Endothelial cell (in vitro differentiated cells): Measurements from ENCODE around the gene GPR39. TPM values are rescaled to one million over a fixed set of nuclear protein-coding genes. Genes with fewer than 3 reads are reported as not detected.

Experiments
- DNase-seq: peaks from one replicate; pipeline ENCODE4 v3.0.0; 2021; ENCODE audit warnings: low spot score
- H3K27ac Mint-ChIP-seq: one replicate; pipeline ENCODE4 v1.8.0; 2021; ENCODE audit warnings: mixed read lengths, inconsistent platforms; ENCODE audit not compliant: unreplicated experiment
- H3K27me3 Mint-ChIP-seq: one replicate; pipeline ENCODE4 v1.8.0; 2021; ENCODE audit warnings: mild to moderate bottlenecking, moderate library complexity, mixed read lengths, inconsistent platforms; ENCODE audit not compliant: unreplicated experiment
- H3K36me3 Mint-ChIP-seq: one replicate; pipeline ENCODE4 v1.8.0; 2021; ENCODE audit warnings: mild to moderate bottlenecking, low read depth, mixed read lengths, inconsistent platforms; ENCODE audit not compliant: unreplicated experiment
- H3K4me1 Mint-ChIP-seq: one replicate; pipeline ENCODE4 v1.8.0; 2021; ENCODE audit warnings: mild to moderate bottlenecking, mixed read lengths, inconsistent platforms; ENCODE audit not compliant: unreplicated experiment
- H3K4me3 Mint-ChIP-seq: one replicate; pipeline ENCODE4 v1.8.0; 2021; ENCODE audit warnings: mild to moderate bottlenecking, mixed read lengths, inconsistent platforms; ENCODE audit not compliant: unreplicated experiment
- H3K9me3 Mint-ChIP-seq: one replicate; pipeline ENCODE4 v1.8.0; 2021; ENCODE audit warnings: mixed read lengths, inconsistent platforms; ENCODE audit not compliant: unreplicated experiment
- total RNA-seq: library from RNA; stranded (reverse); fragmentation: NEBNext Ultra II Directional; extraction: Animal tissue kit (Norgen Biotek cat#: 25700); gene quantifications from one replicate; pipeline ENCODE4 v1.2.1, GENCODE V29; 2021; ENCODE audit not compliant: unreplicated experiment
- TF ChIP-seq, protein P1 (sequence below): fragments of 200-600 bp; sonication (generic); IDR thresholded peaks from one replicate; pipeline ENCODE4 v1.5.0; 2021; ENCODE audit warnings: antibody characterized with exemption; ENCODE audit not compliant: unreplicated experiment

The GPR39 gene
- total RNA-seq, 1 donor from 2014 or later, result 0.62 TPM

DNA sequence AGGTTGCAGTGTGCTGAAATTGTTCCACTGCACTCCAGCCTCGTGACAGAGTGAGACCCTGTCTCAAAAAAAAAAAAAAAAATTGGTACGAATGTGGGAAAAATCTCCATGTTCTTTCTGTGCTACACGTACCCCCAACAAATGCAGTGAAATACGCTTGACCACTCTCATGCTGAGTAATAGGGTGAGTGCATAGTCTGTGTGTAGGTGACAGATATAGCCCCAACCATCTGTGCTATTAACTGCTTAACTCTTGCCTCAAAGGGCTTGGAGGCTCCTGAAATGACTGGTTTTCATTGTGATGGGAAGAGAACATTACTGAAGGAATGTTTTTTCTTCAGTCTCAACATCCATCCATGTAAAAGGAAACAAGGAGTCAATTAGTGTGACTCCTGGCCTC lies 237.7 kb downstream of the GPR39 start:
- Mint-ChIP-seq H3K27ac (no peak overlapping the region), H3K4me1 (peaks cover 11% of the 10 kb centered on the region), H3K9me3 (no peaks in the 10 kb centered on the region), H3K27me3 (no peaks in the 10 kb centered on the region), H3K36me3 (no peaks in the 10 kb centered on the region), H3K4me3 (no peak overlapping the region)
- DNase-seq, result no peak
- TF ChIP-seq, protein P1, sequence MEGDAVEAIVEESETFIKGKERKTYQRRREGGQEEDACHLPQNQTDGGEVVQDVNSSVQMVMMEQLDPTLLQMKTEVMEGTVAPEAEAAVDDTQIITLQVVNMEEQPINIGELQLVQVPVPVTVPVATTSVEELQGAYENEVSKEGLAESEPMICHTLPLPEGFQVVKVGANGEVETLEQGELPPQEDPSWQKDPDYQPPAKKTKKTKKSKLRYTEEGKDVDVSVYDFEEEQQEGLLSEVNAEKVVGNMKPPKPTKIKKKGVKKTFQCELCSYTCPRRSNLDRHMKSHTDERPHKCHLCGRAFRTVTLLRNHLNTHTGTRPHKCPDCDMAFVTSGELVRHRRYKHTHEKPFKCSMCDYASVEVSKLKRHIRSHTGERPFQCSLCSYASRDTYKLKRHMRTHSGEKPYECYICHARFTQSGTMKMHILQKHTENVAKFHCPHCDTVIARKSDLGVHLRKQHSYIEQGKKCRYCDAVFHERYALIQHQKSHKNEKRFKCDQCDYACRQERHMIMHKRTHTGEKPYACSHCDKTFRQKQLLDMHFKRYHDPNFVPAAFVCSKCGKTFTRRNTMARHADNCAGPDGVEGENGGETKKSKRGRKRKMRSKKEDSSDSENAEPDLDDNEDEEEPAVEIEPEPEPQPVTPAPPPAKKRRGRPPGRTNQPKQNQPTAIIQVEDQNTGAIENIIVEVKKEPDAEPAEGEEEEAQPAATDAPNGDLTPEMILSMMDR, result no peak

DNA sequence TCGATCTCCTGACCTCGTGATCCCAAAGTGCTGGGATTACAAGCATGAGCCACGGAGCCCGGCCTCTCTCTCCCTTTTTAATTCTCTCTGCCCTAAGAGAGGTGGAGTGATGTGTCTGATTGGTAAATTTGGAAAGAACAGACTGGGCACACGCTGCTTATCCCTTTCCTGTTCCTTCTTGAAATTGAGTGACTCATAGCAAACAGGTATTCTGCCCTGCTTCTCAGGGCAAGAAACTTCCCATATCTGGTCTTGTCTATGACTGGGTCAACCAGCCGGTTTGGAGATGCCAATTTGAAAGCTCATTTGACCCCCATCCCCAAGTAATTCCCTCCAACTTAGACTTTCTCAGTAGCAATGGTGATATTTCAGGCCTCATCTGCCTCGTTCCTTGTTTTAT lies 238.4 kb downstream of the GPR39 start:
- H3K36me3 Mint-ChIP-seq, result no peaks in the 10 kb centered on the region
- TF ChIP-seq, protein P1, result no peak

DNA sequence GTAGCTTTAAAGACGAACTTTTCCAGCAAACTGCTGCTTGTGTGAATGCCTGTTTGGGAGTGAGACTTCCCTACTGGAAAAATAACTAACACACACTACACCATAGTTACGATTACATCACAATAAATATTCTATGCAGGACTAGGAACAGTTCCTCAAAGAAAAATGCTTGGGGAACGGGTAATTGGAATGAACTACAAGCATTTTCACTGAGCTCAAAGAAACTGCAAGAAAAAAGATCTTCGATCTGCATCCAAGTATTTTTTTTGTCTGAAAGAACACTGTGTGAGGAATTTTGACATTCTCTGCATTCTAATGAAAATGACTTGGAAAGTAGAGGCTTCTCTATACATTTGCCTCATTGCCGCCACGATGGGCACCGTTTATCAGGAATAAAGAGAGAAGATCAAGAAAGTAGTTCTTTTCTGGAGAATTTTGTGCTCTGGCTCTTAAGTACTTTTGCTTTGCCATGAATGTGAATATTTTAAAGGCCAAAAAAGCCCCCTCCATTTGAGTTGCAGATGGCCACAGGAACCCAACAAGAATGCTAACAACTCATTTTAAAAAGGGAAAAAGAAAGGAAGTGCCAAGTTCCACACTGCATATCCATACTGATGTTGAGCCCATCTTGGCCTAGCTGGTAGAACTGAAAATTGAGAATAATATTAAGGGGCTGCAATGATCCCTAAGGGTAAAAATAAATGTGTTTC lies 239.8 kb downstream of the GPR39 start:
- no peak overlapping the region for H3K4me3 Mint-ChIP-seq
- no peaks in the 10 kb centered on the region for H3K9me3 Mint-ChIP-seq
- no peaks in the 10 kb centered on the region for H3K4me1 Mint-ChIP-seq
- TF ChIP-seq, protein P1, result no peak
- no peaks in the 10 kb centered on the region for H3K27me3 Mint-ChIP-seq
- DNase-seq, result no peak
- no peak overlapping the region for H3K27ac Mint-ChIP-seq
- H3K36me3 Mint-ChIP-seq, result no peaks in the 10 kb centered on the region

More for the DNA sequence above, 238.4 kb downstream of the GPR39 start:
- H3K27ac Mint-ChIP-seq, result no peak overlapping the region
- peaks cover 9% of the 10 kb centered on the region for H3K4me1 Mint-ChIP-seq
- H3K4me3 Mint-ChIP-seq, result no peak overlapping the region
- no peaks in the 10 kb centered on the region for H3K27me3 Mint-ChIP-seq
- no peaks in the 10 kb centered on the region for H3K9me3 Mint-ChIP-seq
- no peak for DNase-seq

DNA sequence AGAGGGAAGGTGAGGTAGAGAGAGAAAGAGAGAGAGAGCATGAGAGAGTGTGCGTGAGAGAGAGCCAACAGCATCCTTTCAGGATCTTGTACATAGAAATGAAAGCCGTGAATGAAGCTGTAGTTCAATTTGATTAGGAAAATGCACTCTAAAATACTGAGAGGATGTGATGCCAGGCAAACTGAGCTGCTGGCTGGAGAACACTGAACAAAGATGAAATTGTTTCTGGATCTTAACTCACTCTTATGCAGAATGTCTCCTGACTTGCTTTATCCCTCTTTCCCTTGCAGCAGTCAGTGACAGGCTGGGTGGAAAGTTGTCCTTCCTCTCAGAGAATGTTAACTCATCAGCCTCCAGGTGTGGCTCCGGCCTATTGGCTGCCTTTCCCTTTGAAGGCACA lies 242.7 kb downstream of the GPR39 start:
- Mint-ChIP-seq H3K4me3 (no peak overlapping the region), H3K27ac (no peak overlapping the region), H3K9me3 (no peaks in the 10 kb centered on the region), H3K27me3 (no peaks in the 10 kb centered on the region), H3K36me3 (no peaks in the 10 kb centered on the region), H3K4me1 (no peaks in the 10 kb centered on the region)
- TF ChIP-seq, protein P1, result no peak
- no peak for DNase-seq

DNA sequence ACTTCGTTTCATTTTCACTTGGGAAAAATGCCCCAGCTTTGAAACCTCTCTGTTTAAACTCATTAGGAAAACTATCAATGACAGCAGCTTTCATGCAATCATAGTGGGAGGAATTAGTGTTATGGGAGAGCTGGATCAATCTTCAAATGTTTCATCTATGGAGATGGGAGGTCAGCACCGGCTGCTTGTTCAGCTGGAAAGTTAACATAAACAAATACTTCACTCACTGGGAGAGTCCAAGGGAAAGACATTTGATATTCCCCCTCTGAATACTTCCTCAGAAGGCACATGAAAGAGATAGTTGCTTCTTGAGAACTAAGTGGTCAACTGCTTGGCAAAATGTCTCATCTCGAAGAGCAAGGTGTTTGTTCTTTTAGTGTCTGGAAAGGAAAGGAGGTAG lies 246.1 kb downstream of the GPR39 start:
- Mint-ChIP-seq H3K4me1 (no peaks in the 10 kb centered on the region), H3K36me3 (no peaks in the 10 kb centered on the region), H3K4me3 (no peak overlapping the region), H3K27me3 (no peaks in the 10 kb centered on the region), H3K9me3 (no peaks in the 10 kb centered on the region), H3K27ac (no peak overlapping the region)
- TF ChIP-seq, protein P1, result no peak
- no peak for DNase-seq
